SK-N-SH (cell line): ENCODE results near the gene HAUS7. TPM values are rescaled to one million over a fixed set of nuclear protein-coding genes. Genes with fewer than 3 reads are reported as not detected.

Source experiments
- CTCF ChIA-PET: fragments of 300-600, 350-600 bp; formaldehyde crosslinking; extraction: SDS; loops from one replicate; lab custom pipeline; 2021; lab: Yijun Ruan, JAX
- POLR2A ChIA-PET: fragments of 350-600 bp; sonication (Branson Sonifier 250); formaldehyde crosslinking; extraction: SDS; loops from one replicate; lab custom pipeline; 2020; ENCODE audit warnings: antibody characterized with exemption, inconsistent platforms; lab: Yijun Ruan, JAX
- DNase-seq: peaks from one replicate; pipeline ENCODE4 v3.0.0; 2012
- H2AFZ ChIP-seq: fragments of 200-600 bp; sonication (generic); 2 replicates; pipeline ENCODE4 v1.8.1; 2016; ENCODE audit warnings: antibody characterized with exemption, mild to moderate bottlenecking, low read depth
- H3F3A ChIP-seq: fragments of 200-600 bp; sonication (generic); replicated peaks from 2 replicates; pipeline ENCODE3; 2016; ENCODE audit warnings: antibody characterized with exemption, mild to moderate bottlenecking; ENCODE audit not compliant: insufficient read depth
- H3K27ac ChIP-seq, 2 experiments: fragments of 200-500 bp in 1 of 2; fragments of 200-600 bp in 1 of 2; sonication (Bioruptor generic) in 1 of 2; sonication (generic), shearing (Covaris generic) in 1 of 2; 2 replicates each; pipeline versions ENCODE4 v1.5.1 to v1.6.1; 2014 to 2016; ENCODE audit warnings: low read depth in 2 of 2, inconsistent platforms in 1 of 2, low read length in 1 of 2, mild to moderate bottlenecking in 1 of 2, mixed read lengths in 1 of 2
- H3K27me3 ChIP-seq: fragments of 200-600 bp; sonication (generic), shearing (Covaris generic); 2 replicates; pipeline ENCODE4 v1.6.1; 2016; ENCODE audit warnings: mixed run types; ENCODE audit not compliant: insufficient read depth
- H3K36me3 ChIP-seq, 2 experiments: fragments of 200-500 bp in 1 of 2; fragments of 200-600 bp in 1 of 2; sonication (Bioruptor generic) in 1 of 2; sonication (generic) in 1 of 2; replicated peaks in 1 of 2; 2 replicates each; pipeline versions ENCODE3 to v1.5.1; 2014 to 2016; ENCODE audit warnings: low read length in 1 of 2, mild to moderate bottlenecking in 1 of 2; ENCODE audit not compliant: insufficient read depth in 2 of 2, control insufficient read depth in 1 of 2
- H3K4me1 ChIP-seq, 2 experiments: fragments of 200-500 bp in 1 of 2; fragments of 200-600 bp in 1 of 2; sonication (Bioruptor generic) in 1 of 2; sonication (generic), shearing (Covaris generic) in 1 of 2; 2 replicates each; pipeline versions ENCODE4 v1.5.1 to v1.6.1; 2014 to 2016; ENCODE audit warnings: low read depth in 1 of 2, low read length in 1 of 2, mixed run types in 1 of 2; ENCODE audit not compliant: insufficient read depth in 2 of 2, control insufficient read depth in 1 of 2
- H3K4me2 ChIP-seq: fragments of 200-600 bp; sonication (generic), shearing (Covaris generic); 2 replicates; pipeline ENCODE4 v1.6.1; 2017; ENCODE audit warnings: mixed run types
- H3K4me3 ChIP-seq, 2 experiments: fragments of 200-500 bp in 1 of 2; fragments of 200-600 bp in 1 of 2; sonication (Bioruptor generic) in 1 of 2; sonication (generic), shearing (Covaris generic) in 1 of 2; 2 replicates each; pipeline versions ENCODE4 v1.5.1 to v1.8.1; 2014 to 2016; ENCODE audit warnings: low read depth in 2 of 2, inconsistent platforms in 1 of 2, low read length in 1 of 2, mild to moderate bottlenecking in 1 of 2, mixed read lengths in 1 of 2, moderate library complexity in 1 of 2
- H3K79me2 ChIP-seq: fragments of 200-600 bp; sonication (generic); 2 replicates; pipeline ENCODE4 v1.8.1; 2017; ENCODE audit warnings: mild to moderate bottlenecking; ENCODE audit not compliant: insufficient read depth
- H3K9ac ChIP-seq: fragments of 200-600 bp; sonication (generic); 2 replicates; pipeline ENCODE4 v1.6.1; 2017; ENCODE audit warnings: mixed run types
- H3K9me2 ChIP-seq: fragments of 200-600 bp; sonication (generic); 2 replicates; pipeline ENCODE4 v1.6.1; 2017; ENCODE audit warnings: mixed run types
- H3K9me3 ChIP-seq: fragments of 200-600 bp; sonication (generic); 2 replicates; pipeline ENCODE4 v1.6.1; 2017; ENCODE audit warnings: mixed run types, mild to moderate bottlenecking, moderate library complexity
- H4K20me1 ChIP-seq: fragments of 200-600 bp; sonication (generic); 2 replicates; pipeline ENCODE4 v1.6.1; 2017; ENCODE audit warnings: mild to moderate bottlenecking, mixed run types; ENCODE audit not compliant: insufficient read depth
- CHD2 ChIP-seq: fragments of 150-350 bp; IDR thresholded peaks from 2 replicates; pipeline ENCODE4 v1.6.1; 2018; ENCODE audit warnings: low read length; ENCODE audit not compliant: partially characterized antibody
- CTCF ChIP-seq: fragments of 200-600 bp; sonication (generic); IDR thresholded peaks from 2 replicates; pipeline ENCODE4 v1.6.1; 2017; ENCODE audit warnings: antibody characterized with exemption, mild to moderate bottlenecking, moderate library complexity
- EZH2phosphoT487 ChIP-seq: fragments of 200-600 bp; sonication (generic); IDR thresholded peaks from 2 replicates; pipeline ENCODE4 v1.6.1; 2017; ENCODE audit warnings: low read depth, mixed run types, mild to moderate bottlenecking, antibody characterized with exemption, moderate library complexity, borderline replicate concordance
- FOXM1 ChIP-seq: IDR thresholded peaks from 2 replicates; pipeline ENCODE4 v1.4.0; 2012; ENCODE audit warnings: low read depth, mild to moderate bottlenecking
- GATA2 ChIP-seq: sonication (generic); formaldehyde crosslinking; IDR thresholded peaks from 2 replicates; pipeline ENCODE4 v1.5.0; 2020; ENCODE audit warnings: mild to moderate bottlenecking, missing genetic modification reagents
- MAX ChIP-seq: IDR thresholded peaks from 2 replicates; pipeline ENCODE4 v1.4.0; 2012; ENCODE audit warnings: low read depth
- MXI1 ChIP-seq: IDR thresholded peaks from 2 replicates; pipeline ENCODE4 v1.6.1; 2012; ENCODE audit warnings: mild to moderate bottlenecking, low read depth, low read length, improper control_type of control experiment
- NRF1 ChIP-seq: IDR thresholded peaks from 2 replicates; pipeline ENCODE4 v1.6.1; 2012; ENCODE audit warnings: low read depth, mild to moderate bottlenecking, low read length
- POLR2AphosphoS5 ChIP-seq: IDR thresholded peaks from 2 replicates; pipeline ENCODE4 v1.6.1; 2012; ENCODE audit warnings: low read depth, low read length
- RAD21 ChIP-seq: IDR thresholded peaks from 2 replicates; pipeline ENCODE4 v1.6.1; 2012; ENCODE audit warnings: mild to moderate bottlenecking, low read length
- RCOR1 ChIP-seq: fragments of 150-350 bp; IDR thresholded peaks from 2 replicates; pipeline ENCODE4 v1.6.1; 2017; ENCODE audit warnings: antibody characterized with exemption, low read length
- REST ChIP-seq: IDR thresholded peaks from 2 replicates; pipeline ENCODE4 v1.6.1; 2012; ENCODE audit warnings: mild to moderate bottlenecking, low read depth, low read length, moderate library complexity
- SIN3A ChIP-seq: IDR thresholded peaks from 2 replicates; pipeline ENCODE4 v1.6.1; 2012; ENCODE audit warnings: low read depth, mild to moderate bottlenecking, low read length, moderate library complexity, borderline replicate concordance
- SMC3 ChIP-seq: IDR thresholded peaks from 2 replicates; pipeline ENCODE4 v1.6.1; 2012; ENCODE audit warnings: low read depth, low read length, improper control_type of control experiment
- TAF1 ChIP-seq: IDR thresholded peaks from 2 replicates; pipeline ENCODE4 v1.6.1; 2012; ENCODE audit warnings: low read depth, mild to moderate bottlenecking, low read length, moderate library complexity, borderline replicate concordance
- YY1 ChIP-seq: IDR thresholded peaks from 2 replicates; pipeline ENCODE4 v1.4.0; 2012; ENCODE audit warnings: low read depth, mild to moderate bottlenecking
- WGBS: methylation state at CpG from one replicate; pipeline ENCODE4 v1.1.6; 2017; ENCODE audit warnings: low lambda C conversion rate; 5-methylcytosine and 5-hydroxymethylcytosine counted together
- polyA plus RNA-seq, 3 experiments: library from polyadenylated mRNA; depleted of rRNA; stranded (reverse); fragments of >200 nt; gene quantifications; 2 replicates each; pipeline ENCODE4 v1.2.3, GENCODE V29; 2012
- TF ChIP-seq, protein P1 (sequence below): fragments of 150-350 bp; IDR thresholded peaks from 2 replicates; pipeline ENCODE4 v1.6.1; 2016; ENCODE audit warnings: mild to moderate bottlenecking, low read depth, low read length
- TF ChIP-seq, protein P2 (sequence below): IDR thresholded peaks from 2 replicates; pipeline ENCODE4; 2012

HAUS7 gene
- polyA plus RNA-seq, 1 of the 3 experiments (the other 2 are of a cell fraction), result 39.7 TPM

- POLR2A ChIA-PET, result no interaction called here
- no peak overlapping the region for H3K27ac ChIP-seq
- no peaks in the 10 kb centered on the region for H3K36me3 ChIP-seq
- no peak overlapping the region for H3K9ac ChIP-seq
- H3K4me1 ChIP-seq, result peaks cover 0 to 4% of the 10 kb centered on the region in 2 experiments; a peak in 1 of 4 replicates
- WGBS, result 23% methylated on average over 4 of the region's 7 CpGs
- no peaks in the 10 kb centered on the region for H3K9me3 ChIP-seq
- no peaks in the 10 kb centered on the region for H3K79me2 ChIP-seq
- TF ChIP-seq FOXM1 (no peak), CTCF (no peak), SIN3A (no peak), SMC3 (no peak), RAD21 (no peak)
- TF ChIP-seq, all 33 proteins: peak for 0
- Histone ChIP-seq H3K4me3 (no peak overlapping the region), H3K9me2 (no peaks in the 10 kb centered on the region), H4K20me1 (no peaks in the 10 kb centered on the region), H3K27me3 (peaks cover 59% of the 10 kb centered on the region), H2AFZ (no peak overlapping the region), H3K4me2 (no peak overlapping the region), H3F3A (peaks cover 2% of the 10 kb centered on the region)
- no peak for DNase-seq
- CTCF ChIA-PET, result interaction anchor here (0.6 to 1.5 kb wide), 2 partner anchors 24 to 31 kb away, joined by 3 to 6 read pairs; no protein-coding TSS in a partner anchor
These were observed 63.5 kb downstream of the HAUS7 start for GRCh38 chrX:153406903-153407302.

GRCh38 chrX:153406011-153406410 lies 64.4 kb downstream of the HAUS7 start:
- Histone ChIP-seq H3F3A (peaks cover 2% of the 10 kb centered on the region), H3K36me3 (no peaks in the 10 kb centered on the region), H3K9me3 (no peaks in the 10 kb centered on the region), H3K27ac (no peak overlapping the region), H3K79me2 (no peaks in the 10 kb centered on the region), H4K20me1 (no peaks in the 10 kb centered on the region), H3K4me1 (peaks cover 0 to 3% of the 10 kb centered on the region in 2 experiments; a peak in 1 of 4 replicates), H3K4me3 (no peak overlapping the region), H3K9me2 (no peaks in the 10 kb centered on the region), H3K4me2 (no peak overlapping the region), H2AFZ (no peak overlapping the region), H3K9ac (no peak overlapping the region), H3K27me3 (peaks cover 52% of the 10 kb centered on the region)
- WGBS, result 53% methylated on average over 9 of the region's 9 CpGs
- POLR2A ChIA-PET, result no interaction called here
- CTCF ChIA-PET, result interaction anchor here (1.4 to 1.5 kb wide), 2 partner anchors 13 to 32 kb away, joined by 4 to 6 read pairs; no protein-coding TSS in a partner anchor
- DNase-seq, result no peak
- TF ChIP-seq RCOR1 (no peak), TAF1 (no peak), SIN3A (no peak), REST (no peak), GATA2 (CRISPR knock-in tag) (no peak), MXI1 (no peak), MAX (no peak), YY1 (no peak), CHD2 (no peak), EZH2phosphoT487 (no peak), POLR2AphosphoS5 (no peak), NRF1 (no peak)
- TF ChIP-seq, protein P1, sequence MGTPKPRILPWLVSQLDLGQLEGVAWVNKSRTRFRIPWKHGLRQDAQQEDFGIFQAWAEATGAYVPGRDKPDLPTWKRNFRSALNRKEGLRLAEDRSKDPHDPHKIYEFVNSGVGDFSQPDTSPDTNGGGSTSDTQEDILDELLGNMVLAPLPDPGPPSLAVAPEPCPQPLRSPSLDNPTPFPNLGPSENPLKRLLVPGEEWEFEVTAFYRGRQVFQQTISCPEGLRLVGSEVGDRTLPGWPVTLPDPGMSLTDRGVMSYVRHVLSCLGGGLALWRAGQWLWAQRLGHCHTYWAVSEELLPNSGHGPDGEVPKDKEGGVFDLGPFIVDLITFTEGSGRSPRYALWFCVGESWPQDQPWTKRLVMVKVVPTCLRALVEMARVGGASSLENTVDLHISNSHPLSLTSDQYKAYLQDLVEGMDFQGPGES, result no peak
- TF ChIP-seq, protein P2, sequence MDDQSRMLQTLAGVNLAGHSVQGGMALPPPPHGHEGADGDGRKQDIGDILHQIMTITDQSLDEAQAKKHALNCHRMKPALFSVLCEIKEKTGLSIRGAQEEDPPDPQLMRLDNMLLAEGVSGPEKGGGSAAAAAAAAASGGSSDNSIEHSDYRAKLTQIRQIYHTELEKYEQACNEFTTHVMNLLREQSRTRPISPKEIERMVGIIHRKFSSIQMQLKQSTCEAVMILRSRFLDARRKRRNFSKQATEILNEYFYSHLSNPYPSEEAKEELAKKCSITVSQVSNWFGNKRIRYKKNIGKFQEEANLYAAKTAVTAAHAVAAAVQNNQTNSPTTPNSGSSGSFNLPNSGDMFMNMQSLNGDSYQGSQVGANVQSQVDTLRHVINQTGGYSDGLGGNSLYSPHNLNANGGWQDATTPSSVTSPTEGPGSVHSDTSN, result no peak
